Measurements from ENCODE around the gene CD200R1.
"Not testable (repeated sequence)": the region's sequence is repeated elsewhere in the genome, so short reads cannot be mapped to it uniquely, and the experiment has no call there.

Gene CD200R1

DNA sequence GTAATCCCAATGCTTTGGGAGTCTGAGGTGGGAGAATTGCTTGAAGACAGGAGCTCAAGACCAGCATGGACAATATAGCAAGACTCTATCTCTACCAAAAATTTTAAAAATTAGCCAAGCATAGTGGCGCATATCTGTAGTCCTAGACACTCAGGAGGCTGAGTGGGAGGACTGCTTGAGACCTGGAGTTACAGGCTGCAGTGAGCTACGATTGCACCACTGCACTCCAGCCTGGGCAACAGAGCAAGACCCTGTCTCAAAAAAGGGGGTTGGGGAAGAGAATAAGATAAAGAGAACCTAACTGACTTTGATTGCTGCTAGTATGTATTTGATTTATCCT, 755 bp downstream of the CD200R1 start:
- no peak for DNase-seq (ENCODE audit: low read depth)

DNA sequence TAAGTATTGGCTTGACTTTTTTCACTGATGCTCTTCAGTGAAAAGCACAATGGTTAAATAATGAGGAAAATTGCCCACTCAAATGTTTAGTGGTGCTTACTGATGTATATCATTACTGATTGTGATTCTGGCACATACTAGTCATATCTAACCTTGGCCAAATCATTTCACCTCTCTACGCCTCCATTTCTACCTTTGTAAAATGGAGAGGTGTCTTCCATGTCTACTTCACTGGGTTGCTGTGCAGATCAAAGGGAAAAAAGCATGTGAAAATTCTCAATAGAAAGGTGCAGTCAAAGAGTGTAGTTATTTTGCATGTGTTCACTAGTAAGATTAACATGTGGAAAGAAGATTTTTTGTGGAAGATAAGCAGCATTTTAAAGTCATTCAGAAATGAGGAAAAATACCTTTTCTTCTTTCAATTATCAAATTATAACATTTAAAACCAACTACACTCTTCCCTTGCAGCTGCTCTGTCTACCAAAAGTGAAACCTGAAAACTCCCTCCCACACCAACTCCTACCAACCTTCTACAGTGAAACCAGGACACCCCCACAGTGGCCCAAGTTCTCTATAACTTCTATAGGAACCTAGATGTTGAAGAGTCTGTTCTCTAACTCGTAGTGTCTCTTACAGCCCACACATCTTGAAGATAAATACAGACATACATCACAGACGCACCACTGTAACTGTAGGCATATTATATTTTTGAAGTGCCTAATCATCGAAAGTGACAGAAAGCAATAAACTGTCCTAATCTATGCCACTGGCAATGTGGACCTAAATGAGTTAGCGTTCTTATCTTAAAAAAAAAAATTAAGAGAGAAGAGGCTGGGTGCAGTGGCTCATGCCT, 1.4 kb downstream of the CD200R1 start:
- DNase-seq (ENCODE audit: low read depth), result no peak

DNA sequence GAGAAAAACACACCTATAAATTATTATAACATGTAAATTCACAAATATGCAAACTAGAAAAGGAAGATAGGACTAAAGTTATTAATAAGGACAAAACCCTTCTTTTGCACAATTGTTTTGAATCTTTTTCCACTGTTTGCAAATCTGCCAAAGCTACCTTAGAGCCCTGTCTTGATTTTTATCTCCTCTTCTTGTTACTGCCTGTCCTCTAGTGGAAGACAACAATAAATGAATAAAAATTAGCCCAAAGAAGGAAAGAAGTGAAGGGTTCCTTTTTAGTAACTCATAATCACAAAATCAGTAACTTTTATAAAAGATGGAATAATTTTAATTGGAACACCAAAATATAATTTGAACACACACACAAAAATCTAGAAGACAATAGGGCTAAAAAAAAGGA, 2.7 kb downstream of the CD200R1 start:
- no peak for DNase-seq (ENCODE audit: low read depth)

DNA sequence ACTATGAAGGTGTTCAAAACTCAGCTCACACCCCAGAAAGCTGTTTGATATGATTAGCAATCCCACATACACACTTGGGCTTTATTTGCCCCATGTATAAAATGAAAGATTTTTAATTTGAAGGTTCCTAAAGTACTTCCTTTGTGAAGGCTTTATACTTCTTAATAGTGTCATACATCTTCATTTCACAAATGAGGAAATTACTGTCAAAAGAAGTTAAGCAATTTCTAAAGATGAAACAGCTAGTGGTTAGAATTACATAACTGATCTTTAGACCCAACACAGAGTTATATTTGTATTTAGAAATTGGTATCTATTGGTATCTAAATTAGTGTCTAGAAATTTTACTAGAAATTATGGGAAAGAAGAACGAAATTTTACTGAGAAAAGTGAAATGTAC, 7.1 kb downstream of the CD200R1 start:
- no peak for DNase-seq (ENCODE audit: low read depth)

DNA sequence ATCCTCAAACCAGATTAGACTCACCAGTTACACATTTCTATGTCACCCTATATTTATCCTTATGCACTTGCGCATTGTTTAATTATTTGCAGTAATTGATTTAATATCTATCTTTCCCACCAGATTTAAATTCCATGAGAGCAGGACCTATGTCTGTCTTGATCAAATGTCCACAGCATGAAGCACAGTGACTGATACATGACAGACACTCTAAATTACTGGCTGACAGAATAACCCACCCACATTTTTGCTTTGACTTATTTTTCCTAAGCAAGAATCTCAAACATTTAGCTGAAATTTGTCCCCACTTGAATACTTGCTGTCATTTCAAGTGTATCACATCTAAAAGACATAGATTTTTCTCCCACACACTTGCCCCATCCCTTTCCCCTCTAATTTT, 7.5 kb downstream of the CD200R1 start:
- DNase-seq (ENCODE audit: low read depth), result no peak

DNA sequence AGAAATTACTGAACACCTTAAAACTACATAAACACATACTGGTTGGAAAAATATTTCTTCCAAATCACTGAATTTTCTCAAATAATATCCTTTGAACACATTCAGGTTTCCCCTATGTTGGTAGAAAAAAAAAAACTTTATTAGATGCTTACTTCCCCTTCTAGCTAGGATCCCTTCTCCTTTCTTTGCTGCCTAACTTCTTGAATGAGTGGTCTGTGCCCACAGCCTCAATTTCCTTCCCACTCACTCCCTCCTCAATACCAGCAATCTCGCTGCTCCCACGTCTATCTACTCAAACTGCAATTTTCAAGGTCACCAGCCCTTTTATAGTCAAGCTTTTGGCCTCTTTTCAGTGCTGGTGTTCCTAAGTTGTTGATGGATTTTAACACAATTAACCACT, 8.3 kb downstream of the CD200R1 start:
- DNase-seq (ENCODE audit: low read depth), result no peak

DNA sequence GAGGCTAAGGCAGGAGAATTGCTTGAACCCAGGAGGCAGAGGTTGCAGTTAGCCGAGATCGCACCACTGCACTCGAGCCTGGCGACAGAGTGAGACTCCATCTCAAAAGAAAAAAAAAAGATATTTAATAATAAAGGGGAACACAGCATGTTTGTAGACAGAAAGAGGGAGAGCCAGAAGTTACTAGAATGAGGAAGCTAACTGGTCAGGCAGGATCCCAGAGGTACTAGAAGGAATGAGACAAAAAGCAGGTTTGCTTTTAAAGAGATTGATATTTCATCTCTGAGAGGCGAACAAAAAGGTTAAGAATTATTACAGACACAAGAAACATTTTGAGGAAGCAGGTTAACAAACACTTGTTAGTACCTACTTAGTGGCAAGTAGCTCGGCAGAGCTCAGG, 9.2 kb downstream of the CD200R1 start:
- no peak for DNase-seq (ENCODE audit: low read depth)

DNA sequence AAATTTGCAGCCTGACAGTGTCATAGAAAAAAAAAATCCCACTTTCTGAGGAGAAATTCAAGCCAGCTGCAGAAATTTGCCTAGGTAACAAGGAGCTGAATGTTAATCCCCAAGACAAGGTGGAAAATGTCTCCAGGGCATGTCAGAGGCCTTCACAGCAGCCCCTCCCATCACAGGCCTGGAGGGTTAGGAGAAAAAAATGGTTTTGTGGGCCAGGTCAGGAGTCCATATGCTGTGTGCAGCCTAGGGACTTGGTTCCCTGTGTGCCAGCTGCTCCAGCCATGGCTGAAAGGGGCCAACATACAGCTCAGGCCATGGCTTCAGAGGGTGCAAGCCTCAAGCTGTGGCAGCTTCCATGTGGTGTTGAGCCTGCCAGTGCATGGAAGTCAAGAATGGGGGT, 11.2 kb downstream of the CD200R1 start:
- no peak for DNase-seq (ENCODE audit: low read depth)

DNA sequence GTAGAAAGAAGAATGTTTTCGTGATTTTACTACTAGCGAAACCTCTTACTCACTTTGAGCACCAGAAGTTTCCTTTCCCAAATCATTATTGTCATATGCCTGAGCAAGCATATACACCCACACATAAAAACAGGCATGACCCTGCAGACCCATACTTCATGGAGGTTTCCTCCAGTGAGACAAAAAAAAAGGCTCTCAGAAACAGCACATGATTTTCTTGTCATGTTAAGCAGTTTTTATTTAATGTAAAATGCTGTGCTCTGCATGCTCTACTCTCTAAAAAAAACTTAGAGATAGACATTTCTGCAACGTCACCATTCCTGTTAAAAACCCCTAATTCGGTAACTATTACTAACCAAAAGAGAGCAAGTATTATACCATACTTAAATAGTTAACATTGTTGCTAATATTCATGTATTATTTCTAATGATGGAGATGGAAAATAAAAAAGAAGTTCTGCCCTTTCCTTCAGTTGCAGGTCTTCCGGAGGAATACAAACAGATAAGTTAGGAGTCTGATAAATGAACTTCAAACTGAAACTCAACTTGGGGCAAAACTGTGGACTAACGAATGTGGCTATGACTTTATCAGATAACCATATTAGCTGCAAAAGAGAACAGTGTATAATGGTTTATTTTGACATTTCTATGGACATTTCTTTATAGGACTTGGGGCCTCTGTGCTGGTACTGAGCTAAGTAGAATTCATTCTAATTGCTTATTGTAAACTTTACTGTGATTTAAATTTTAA, 15.9 kb downstream of the CD200R1 start:
- DNase-seq (ENCODE audit: low read depth), result no peak

DNA sequence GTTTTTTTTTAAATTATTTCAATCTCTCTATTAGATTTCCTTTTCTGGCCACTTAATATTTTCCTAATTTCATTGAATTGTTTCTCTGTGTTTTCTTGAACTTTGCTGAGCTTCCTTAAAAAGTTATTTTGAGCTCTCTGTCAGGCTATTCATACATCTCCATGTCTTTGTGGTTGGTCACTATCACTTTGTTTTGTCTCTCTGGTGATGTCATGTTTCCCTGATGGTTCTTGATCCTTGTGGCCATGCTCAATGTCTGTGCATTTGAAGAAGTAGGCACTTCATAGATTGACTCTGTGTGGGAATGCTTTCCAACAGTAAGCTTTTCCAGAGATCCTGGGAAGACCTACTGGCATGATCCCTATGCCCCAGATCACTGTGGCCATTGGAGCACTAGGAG, 18.6 kb downstream of the CD200R1 start:
- DNase-seq (ENCODE audit: low read depth), result no peak

DNA sequence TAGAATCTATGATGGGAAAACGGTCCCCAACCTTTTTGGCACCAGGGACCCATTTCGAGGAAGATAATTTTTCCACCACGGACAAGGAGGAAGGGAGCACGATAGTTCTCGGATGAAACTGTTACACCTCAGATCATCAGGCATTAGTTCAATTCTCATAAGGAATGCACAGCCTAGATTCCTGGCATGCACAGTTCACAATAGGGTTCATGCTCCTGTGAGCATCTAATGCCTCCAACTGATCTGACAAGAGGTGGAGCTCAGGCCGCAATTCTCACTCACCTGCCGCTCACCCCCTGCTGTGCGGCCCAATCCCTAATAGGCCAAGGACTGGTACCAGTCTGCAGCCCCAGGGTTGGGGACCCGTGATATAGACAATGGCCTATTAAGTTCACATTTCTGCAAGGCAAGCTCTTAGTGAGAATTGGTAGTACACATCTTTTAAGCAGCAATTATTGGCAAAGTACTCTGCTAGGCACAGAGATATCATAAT, 26.5 kb downstream of the CD200R1 start:
- no peak for DNase-seq (ENCODE audit: low read depth)

DNA sequence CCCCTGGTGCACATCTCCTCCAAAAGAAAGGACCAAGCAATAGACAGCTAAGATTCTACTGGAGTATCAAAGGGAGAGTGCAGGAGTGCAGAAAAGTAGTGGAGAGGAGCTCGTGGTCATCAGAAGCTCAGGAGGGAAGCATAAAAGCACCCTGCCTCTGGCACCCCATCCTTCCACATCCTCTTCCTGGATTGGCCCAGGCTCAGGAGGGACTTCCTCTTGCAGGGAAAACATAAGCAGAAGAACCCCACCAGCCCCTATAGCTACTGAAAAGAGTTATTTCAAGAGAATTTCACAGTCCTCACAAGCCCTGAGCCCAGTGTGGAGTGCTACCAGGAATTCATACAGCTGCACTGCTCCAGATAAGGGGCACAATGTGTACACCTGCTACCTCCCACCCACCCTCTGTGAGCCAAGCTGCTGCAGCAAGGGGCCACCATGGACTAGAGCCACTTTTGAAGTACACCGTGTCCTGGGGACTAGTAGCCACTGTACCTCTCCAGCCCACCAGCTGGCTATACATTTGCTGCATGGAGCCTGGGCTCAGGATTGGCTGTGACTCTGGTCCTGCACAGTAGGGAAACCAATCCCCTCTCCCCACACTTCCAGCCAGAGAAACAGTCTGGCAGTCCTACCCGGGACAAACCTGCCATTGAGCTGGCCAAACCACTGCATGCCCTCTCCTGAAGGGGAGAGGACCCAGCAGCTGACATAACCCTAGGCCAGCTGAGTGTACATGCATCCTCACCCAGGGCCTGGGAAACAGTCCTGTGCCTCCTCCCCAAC, 43.0 kb downstream of the CD200R1 start:
- DNase-seq (ENCODE audit: low read depth), result no peak

DNA sequence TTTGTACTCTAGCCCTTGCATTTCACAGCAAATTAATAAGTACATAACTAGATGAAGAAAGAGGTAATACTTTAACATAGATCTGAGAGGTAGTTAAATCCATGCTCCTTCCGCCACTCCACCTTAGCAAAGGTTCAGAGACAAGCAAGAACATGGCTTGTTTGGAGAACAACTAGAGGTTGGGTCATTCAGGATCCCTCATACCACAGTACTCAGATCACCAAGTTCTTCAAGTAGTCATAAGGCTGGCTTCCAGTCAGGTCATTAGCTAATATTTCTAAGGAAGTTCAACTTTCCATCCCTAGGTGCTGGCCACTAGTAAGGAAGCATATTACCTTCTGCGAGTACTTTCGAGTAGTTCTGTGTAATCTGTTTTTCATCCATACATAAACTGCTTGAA, 44.1 kb downstream of the CD200R1 start:
- no peak for DNase-seq (ENCODE audit: low read depth)

DNA sequence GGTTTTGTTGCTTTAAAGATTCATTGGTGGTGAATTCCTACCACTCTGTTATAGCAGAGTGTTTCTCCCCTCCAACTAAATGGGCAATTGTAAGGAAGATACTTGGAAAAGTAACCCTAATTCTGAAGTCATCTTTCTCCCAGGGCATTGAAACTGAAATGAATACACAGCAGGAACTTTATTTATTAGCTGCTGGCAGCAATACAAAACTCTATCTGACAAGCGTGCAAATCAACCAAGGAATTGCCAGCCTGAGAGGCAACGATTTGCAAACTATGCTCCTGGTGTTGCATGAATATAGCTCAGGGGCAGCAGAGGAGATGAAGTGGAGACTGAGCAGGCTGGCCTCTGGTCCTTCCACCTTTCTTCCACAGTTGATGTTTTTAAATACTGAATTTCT, 48.9 kb downstream of the CD200R1 start:
- DNase-seq (ENCODE audit: low read depth), result no peak

DNA sequence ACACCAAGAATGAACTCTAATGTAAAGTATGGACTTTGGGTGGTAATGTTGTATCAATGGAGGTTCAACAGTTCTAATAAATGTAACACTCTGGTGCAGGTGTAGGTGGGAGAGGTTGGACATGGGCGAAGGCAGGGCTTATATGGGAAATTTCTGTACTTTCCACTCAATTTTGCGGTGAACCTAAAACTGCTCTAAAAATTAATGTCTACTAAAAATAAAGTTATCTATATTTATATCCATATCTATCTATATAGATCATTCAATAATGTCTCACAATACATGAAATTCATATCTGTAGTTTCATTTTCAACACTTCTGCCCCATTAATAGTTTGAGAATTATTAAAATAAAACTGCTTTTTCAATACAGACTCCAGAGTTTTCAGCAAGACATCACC, 49.3 kb downstream of the CD200R1 start:
- no peak for DNase-seq (ENCODE audit: low read depth)

DNA sequence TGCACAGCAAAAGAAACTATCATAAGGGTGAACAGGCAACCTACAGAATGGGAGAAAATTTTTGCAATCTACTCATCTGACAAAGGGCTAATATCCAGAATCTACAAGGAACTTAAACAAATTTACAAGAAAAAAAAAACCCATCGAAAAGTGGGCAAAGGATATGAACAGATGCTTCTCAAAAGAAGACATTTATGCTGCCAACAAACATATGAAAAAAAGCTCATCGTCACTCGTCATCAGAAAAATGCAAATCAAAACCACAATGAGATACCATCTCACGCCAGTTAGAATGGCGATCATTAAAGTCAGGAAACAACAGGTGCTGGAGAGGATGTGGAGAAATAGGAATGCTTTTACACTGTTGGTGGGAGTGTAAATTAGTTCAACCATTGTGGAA, 55.4 kb downstream of the CD200R1 start:
- DNase-seq (ENCODE audit: low read depth), result not testable (repeated sequence)

DNA sequence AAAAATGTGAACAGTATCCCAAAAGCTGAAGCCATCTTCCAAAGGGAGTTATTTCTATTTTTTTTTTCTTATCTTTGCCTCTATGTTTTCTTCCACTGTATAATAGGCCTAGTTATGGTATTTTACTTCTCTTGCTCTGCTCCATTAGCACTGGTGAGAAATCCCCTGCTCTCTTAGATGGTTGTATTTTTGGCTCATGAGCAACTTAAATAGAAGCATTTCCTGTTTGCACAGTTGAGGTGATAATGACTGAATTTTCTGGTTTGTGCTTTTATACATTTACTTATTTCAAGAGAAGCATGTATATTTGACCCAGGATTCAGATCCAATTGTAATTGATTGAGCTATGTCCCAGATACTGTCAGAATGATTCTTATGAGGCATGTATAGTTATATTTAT, 66.7 kb downstream of the CD200R1 start:
- no peak for DNase-seq (ENCODE audit: low read depth)

DNA sequence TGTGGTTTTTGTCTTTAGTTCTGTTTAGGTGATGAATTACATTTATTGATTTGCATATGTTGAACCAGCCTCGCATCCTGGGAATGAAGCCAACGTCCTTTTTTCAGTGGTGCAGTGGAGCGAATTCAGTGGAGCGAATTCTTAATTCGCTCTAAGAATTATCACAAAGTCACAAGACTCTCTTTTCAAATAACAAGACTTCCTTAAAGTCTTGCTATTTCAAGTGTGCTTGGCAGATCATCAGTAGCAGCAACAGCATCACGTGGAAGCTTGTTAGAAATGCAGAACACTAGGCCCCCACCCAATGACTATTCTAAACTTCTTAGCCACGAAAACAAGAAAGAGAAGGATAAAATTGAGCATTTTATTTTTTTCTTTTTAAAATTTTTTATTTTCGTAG, 70.1 kb downstream of the CD200R1 start:
- no peak for DNase-seq (ENCODE audit: low read depth)

DNA sequence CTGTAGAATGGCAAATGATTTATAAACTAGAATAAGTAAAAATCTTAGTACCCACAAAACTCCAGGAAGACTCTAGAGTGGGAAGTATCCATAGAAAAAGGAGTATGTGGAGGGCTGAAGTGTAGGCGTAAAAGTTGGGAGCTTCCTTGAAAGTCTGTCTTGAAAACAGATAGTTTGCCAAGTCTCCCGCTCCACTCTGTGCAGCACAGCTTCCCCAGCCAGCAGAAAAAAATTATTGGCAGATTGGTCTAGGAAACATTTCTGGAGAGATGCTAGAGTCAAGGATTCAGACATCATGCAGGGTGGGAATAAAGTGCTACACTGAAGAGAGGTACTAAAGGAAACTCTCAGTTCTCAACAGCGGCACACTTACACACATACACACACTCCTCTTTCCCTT, 74.8 kb downstream of the CD200R1 start:
- DNase-seq (ENCODE audit: low read depth), result no peak

DNA sequence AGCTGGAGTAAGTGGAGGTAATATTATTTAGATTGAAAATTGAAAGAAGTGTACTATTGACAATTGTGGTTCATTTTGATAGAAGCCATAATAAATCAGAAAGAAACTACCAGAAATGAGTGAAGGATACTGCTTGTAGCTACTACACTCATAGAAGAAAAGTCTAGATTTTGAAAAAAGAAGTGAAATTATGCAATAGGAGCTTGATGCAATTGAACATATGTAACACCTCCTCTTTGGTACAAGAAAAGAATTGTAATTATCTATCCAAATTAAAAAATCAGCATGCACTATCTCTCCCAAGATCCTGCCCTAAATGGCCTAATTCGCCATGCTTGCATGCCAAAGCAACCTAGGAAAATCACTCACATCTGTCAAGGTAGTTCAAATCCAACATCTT, 77.1 kb downstream of the CD200R1 start:
- DNase-seq (ENCODE audit: low read depth), result no peak

DNA sequence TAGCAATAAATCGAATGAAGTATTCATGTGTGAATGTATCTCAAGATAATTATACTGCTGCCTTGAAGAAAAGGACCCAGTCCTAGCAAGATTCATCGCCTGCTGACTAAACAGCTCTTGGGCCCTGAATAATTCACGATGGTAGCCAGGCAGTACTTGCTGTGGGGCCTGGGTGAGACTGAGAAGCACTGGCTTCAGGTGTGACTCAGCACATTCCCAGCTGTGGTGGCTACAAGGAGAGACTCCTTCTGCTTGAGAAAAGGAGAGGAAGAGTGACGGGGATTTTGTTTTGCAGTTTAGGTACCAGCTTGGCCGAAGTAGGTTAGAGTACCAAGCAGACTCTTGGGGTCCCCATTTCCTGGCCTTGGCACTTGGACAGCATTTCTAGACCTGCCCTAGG, 80.6 kb downstream of the CD200R1 start:
- no peak for DNase-seq (ENCODE audit: low read depth)

DNA sequence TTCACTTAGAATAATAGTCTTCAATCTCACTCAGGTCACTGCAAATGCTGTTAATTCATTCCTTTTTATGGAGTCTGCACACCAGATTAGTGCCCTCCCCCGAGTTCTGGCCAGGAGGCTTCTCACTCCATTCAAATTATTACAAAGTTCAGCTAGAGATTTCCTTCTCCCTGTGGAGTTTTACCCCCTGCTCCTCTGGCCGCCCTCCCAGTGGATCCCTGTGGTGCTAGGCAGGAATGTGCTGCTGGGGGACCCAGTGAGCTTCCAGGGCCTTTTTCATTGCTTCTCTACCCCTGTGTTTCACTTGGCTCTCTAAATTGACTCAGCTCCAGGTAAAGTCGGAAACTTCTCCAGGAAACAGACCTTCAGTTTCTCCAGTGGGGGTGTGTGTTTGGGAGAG, 85.5 kb downstream of the CD200R1 start:
- DNase-seq (ENCODE audit: low read depth), result no peak
